ENCODE measurements around the gene C10orf120.

The C10orf120 gene

GRCh38 chr10:122702275-122702674, 2.6 kb upstream of the C10orf120 start:
- no peak for DNase-seq

GRCh38 chr10:122701652-122702051, 2.0 kb upstream of the C10orf120 start:
- no peak for DNase-seq

- DNase-seq = no peak
Observed at GRCh38 chr10:122696687-122697086, 3.0 kb downstream of the C10orf120 start.

GRCh38 chr10:122692744-122693143, 6.9 kb downstream of the C10orf120 start:
- no peak for DNase-seq

DNA sequence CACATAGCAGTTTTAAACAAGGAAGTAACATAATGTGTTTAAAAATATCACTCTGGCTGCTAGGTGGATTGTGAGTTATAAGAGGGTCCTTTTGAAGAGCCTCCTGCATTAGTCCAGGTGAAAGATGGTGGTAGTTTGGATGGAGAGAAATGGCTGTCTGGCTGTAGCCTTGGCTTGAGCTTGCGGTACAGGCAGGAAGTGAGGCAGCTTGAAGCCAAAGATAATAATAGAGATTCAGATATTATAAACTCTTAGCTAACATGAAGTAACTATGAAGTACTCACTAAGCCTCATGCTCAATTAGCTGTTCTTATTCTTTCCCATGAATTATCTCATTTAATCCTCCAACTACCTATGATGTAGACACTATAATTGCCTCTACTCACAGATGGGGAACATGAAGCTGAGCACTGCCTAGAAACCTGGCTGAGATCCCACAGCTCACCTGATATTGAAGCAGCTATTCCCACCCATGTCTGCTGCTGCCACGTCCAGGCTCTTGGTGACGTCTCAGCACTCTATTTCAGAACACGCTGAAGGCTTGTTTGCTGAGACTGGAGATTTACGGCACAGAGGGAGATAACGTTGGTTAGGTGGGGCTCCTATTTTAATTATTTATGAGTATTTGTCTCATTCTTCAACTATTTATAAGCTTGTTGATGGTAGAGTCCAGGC, 10.4 kb downstream of the C10orf120 start:
- DNase-seq = no peak

GRCh38 chr10:122688293-122688989, 11.2 kb downstream of the C10orf120 start:
- no peak for DNase-seq

DNA sequence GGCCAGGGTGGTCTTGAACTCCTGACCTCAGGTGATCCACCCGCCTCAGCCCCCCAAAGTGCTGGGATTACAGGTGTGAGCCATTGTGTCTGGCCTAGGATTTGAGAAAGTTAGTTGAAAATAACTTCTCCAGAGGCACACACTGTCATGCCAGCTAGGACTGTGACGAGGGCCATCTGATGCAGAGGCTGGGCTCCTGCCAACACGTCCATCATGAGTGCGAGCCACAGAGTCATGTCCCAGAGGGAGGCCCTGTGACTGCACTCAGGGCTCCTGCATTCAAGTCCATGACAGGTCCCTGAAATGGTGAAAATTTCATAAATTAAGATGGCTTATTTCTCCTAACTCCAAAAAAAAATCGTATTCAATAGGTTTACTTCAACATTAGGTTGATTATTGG, 17.1 kb downstream of the C10orf120 start:
- no peak for DNase-seq

- DNase-seq = no peak
Observed at GRCh38 chr10:122678266-122678665, 21.4 kb downstream of the C10orf120 start.

DNA sequence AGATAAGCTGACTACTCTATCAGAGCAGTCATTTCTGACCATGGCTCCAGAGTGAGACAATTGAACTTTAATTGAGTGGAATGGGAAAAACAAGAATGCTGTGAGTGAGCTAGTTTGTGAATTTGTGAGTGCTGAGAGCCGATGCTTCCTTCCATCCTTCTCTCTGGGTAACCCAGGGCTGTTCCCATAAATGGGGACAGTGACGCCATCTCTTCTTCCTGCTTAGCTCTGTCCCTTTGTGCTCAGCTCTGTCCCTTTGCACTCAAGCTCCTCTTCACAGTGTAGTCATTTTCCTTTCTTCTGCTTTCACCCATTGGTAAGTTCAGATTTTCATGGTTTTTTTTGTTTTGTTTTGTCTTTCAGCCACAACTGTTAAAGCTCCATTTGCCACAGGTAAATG, 24.4 kb downstream of the C10orf120 start:
- DNase-seq = no peak

DNA sequence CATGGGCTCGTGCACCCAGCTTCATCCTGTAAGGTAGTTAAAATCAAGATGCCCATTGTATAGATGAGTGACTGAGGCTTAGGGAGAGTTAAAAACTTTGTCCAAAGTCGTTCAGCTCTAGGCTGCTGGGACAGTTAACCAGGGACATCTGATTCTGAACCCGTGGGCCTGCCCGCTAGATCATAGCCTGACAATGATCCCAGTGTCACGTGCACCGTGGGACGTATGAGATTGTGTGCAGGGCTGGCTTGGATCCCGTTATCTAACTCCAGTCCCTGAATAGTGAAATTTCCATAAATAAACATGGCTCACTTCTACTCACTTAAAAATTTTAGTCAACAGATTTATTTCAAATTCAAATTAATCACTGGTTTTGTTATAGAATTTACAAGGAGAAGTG, 24.9 kb downstream of the C10orf120 start:
- no peak for DNase-seq

DNA sequence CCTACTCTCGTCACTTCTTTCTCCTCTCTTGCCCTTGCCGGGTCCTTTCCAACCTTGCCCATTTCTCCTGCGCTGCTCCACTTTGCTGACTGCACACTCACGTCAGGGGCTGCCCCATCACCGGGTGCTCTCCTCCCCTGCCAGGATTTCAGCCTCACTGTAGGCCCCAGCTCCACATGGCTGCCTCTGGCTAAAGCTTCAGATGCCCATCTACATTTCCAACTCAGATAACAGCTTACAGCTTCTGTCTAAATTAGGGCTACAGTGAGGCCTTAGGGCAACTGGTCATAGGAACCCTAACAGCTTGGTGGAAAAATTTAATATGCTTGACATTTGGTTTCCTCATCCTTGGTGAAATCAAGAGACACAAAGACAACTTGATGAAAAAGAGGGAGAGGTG, 25.9 kb downstream of the C10orf120 start:
- no peak for DNase-seq

DNA sequence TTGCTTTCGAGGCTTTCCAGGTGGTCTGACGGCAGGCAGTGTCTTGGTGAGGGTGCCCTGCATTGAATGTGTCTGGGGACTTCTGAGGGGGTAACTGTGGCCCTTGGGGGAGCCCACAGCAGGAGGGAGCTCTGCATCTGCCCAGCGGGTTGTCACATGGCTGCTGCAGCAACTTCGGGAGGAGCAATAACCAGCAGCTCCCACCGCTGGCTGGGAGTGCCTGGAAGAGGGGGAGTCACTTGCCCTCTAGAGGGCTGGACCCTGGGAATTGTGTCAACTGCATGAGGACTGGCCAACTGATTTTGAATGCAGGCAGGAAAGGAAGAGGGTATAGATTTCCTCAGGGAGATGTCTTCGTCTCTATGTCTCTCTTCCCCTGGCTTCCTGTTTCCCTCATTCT, 26.4 kb downstream of the C10orf120 start:
- no peak for DNase-seq

- no peak for DNase-seq
Observed at GRCh38 chr10:122672655-122673054, 27.0 kb downstream of the C10orf120 start.

DNA sequence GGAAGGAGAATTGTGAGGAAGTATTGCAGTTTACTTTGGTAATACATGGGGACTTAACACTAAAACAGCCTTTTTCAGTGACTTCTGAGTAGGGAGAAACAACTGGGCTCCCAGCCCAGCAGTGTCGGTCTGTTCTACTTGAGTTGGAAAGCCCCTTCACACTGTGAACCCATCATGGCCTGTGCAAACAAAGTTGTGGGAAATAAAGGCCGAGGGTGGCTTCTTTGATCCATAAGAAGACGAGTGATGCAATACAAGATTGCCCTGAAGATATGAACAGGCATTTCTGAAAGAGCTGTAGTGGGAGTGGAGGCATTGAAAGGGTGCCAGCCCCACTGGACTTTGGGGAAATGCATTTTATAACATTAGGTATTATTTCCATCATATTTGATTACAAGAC, 28.3 kb downstream of the C10orf120 start:
- no peak for DNase-seq

DNA sequence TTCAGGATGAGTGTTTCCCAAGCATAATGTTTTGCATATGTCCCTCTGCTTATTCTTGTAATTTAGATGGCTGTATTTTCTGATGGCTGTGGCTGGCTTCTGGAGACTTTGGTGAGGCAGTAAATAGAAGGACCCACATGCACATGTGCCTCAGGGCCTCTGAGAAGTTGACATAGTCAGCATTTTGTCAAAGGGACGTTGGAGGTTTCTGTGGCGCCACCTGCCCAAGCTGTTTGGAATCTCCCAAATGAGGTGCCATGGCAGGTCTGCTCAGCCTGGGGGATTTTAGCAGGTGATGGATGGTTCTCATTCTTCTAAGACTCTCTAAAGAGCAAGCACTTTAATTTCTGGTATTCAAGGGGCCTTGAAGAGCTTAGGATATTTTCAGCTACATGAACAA, 29.8 kb downstream of the C10orf120 start:
- DNase-seq = no peak

DNA sequence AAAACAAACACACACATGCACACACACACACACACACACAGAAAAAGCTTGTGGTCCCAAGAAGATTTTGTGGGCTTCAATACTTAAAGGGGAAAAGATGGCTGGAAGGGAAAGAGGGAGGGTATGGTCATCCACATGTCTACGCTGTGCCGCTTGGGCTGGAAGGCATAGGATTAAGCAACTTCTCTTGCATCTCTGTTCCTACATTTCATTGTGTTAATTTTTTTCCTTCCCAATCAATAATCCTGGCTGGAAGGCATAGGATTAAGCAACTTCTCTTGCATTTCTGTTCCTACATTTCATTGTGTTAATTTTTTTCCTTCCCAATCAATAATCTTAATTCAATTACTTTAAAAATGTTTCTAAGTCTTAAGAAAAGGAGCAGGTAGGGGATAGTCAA, 30.6 kb downstream of the C10orf120 start:
- no peak for DNase-seq

DNA sequence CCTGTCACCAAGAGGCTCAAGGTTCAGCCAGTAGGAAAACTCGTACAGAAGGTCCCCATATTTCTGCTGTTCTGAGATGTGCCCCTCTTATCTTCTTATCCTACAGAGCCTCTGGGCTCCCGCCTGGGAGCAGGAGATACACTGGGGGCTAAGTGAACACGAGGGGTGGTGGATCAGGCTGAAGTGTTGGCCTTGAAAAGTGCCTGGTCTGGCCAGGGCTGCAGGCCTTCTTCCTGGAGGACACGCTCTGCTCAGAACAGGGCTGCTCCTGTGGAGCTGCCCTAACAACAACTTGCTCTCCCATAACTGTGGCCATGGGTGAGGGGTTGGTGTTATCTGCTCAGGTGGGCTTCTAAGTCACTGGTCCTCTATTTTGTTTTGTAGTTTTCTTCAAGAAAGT, 33.7 kb downstream of the C10orf120 start:
- no peak for DNase-seq

- DNase-seq = no peak
Observed at GRCh38 chr10:122665329-122665860, 34.3 kb downstream of the C10orf120 start.

DNA sequence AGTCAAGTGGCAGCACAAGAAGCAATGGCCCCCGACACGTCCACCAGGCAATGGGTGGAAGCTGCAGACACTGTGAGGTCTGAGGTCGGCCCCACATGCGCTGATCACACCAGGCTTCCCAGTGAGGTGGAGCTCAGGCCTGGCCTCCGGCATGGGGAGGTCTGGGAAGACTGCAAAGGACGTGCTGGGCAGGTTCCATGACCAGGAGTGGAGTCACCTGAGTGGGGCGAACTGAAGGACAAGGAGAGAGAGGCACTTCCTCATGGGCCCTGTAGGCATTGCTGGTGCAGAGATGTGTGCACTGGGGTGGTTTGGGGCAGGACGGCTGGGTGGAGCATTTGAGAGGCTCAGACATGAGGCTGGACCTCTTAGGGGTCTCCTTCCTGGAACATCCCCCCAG, 35.1 kb downstream of the C10orf120 start:
- DNase-seq = no peak

- DNase-seq = no peak
Observed at GRCh38 chr10:122663516-122664130, 36.0 kb downstream of the C10orf120 start.

GRCh38 chr10:122662231-122662630, 37.4 kb downstream of the C10orf120 start:
- DNase-seq = no peak

DNA sequence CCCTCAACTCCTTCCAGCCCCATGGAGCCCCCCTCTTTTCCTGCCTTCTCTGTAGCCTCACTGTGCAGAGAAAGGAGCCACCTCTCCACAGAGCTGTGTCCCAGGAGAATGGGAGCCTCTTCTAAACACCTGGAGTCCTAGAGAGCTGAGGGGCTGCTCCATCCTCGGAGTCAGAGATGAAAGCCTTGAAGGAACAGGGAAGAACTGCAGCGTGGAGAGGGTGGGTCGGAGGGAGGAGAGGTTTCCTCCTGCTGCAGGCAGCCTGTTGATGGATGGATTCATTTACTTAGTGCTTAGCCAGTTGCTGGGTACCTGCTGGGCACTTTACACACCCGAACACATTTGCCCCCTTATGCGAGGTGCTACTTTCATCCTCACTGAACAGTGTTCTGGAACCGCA, 39.0 kb downstream of the C10orf120 start:
- no peak for DNase-seq

DNA sequence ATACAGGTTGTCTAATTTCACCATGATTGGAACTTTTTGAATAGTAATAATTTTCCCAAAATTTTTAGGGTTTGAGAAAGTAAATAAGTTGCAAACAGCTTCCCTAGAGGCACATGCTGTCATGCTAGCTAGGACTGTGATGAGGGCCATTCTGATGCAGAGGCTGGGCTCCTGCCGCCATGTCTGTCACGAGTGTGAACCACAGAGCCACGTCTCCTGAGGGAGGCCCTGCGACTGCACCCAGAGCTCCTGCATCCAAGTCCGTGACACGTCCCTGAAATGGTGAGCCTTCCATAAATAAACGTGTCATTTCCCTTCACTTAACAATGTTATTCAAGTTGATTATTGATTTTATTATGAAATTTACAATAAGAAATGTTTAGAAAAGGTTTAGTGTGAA, 40.0 kb downstream of the C10orf120 start:
- no peak for DNase-seq

DNA sequence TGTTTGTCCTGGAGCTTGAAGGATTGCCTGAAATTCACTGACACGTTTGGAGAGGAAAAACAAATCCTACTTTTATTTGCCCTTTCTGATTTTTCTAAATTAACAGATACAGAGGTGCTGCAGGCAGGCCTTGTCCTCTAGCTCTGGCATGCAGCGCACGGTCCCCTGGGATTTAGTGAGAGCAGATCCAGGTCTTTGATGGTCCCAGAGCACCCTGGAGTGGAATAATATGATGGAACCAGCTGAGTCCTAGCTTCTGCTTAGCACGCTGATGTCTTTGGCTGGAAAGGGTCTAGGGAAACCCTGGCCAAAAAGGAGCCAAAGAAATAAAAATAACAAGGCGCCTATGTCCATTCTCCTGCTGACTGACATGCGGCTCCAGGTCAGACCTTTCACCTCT, 40.5 kb downstream of the C10orf120 start:
- DNase-seq = no peak

Measured in stimulated activated naive CD4-positive, alpha-beta T cell treated with Interleukin-2 at 50 U/mL for 16 hours (primary cell).